Activated CD4-positive, CD25-positive, alpha-beta regulatory T cell treated with anti-CD3 and anti-CD28 coated beads, Interleukin-2, amount 50 U/mL, for 72 hours (primary cell): ENCODE measurements around the gene USP21.

Experiments used
- DNase-seq: peaks from one replicate; pipeline ENCODE4 v3.0.0; 2021

Gene USP21

GRCh38 chr1:161196521-161197451, 37.5 kb downstream of the USP21 start:
- no peak for DNase-seq

DNA sequence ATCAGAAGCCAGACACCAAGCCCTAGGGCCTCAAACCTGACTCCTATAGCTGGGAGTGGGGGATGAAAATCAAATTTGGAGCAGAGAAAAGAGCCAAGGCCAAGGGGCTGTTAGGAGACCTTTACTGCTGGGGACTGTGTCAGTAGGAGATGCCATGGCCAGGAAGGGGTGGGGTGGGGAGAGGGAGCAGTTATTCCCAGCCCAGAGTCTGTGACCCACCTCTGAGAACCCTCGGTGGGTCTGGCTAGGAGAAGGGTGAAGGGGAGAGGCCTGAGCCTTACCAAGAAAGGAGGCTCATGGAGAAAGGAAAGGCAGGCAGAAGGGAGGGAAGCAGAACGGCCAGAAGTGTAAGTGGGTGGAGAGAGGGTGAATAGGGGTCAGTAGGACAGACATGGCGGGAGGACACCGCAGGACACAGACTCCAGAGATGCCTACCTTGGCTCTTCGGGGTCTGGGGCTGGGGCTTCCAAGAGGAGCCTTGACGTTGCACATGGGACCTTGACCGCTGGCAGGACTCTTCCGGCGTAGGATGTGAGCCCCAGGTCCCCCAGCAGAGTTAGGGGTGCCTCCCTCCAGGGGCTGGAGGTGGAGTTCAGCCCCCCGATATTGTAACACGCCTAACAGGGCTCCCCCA, 38.4 kb downstream of the USP21 start:
- no peak for DNase-seq

- no peak for DNase-seq
Measured at GRCh38 chr1:161198194-161198896, 39.0 kb downstream of the USP21 start.

GRCh38 chr1:161198897-161199431, 39.7 kb downstream of the USP21 start, which contains the start of gene ADAMTS4:
TSS of gene ADAMTS4 (minus strand) at chr1:161199054. CDS start at chr1:161198627, 427 bp downstream.
- DNase-seq: no peak

DNA sequence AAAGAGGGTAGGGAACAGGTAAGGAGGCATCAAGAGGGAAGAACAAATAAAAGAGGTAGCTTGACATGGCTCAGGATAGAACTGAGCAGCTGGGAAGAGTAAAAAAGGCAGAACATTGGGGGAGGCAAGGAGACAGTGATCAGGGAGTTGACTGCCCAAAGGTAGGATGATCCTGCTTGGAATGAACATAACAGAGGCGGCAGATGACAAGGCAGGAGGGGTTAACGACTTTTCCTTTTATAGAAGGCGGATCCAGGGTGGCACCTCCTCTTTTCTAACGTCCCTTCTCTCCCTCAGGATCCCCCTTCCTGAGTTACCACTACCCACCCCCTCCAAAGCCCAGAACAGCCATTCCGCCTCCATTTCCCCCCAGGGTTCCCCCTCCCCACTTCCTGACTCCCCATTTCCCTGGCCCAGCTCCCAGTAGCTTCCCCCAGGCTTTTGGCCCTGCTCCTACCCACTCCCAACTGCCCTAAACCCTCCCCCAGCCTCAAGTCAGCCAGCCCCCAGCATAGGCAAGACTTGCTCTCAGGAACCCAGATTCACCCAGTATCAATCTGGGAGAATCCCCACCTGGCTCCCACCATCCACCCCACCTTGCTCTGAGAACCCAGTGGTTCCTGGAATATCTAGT, 40.3 kb downstream of the USP21 start:
- no peak for DNase-seq

DNA sequence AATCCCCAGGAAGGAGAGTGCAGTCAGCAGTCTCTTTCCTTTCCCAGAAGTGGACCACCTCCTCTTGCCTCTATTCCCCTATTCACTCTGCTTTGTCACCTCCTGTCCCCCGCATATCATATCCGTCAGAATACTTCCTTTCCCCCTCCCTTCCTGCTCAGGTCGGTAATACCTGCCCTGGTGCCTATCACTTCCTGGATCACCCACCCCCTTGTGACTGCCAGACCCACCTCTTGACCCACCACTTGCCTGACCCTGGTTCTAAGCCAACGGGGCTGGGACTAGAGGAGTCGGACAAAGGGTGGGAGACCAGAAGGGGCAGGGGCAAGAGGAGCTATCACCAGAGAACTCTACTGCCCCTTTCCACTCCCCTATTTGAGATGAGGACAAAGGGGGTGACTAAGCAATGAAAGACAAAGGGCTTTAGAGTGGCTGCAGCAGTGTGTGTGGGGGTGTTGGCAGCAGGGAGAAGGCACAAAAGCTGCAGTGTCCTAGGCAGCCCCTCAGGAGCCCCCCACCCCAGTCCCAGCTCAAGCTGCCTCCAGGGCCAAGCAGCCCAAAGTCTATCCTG, 41.2 kb downstream of the USP21 start:
- DNase-seq: no peak

DNA sequence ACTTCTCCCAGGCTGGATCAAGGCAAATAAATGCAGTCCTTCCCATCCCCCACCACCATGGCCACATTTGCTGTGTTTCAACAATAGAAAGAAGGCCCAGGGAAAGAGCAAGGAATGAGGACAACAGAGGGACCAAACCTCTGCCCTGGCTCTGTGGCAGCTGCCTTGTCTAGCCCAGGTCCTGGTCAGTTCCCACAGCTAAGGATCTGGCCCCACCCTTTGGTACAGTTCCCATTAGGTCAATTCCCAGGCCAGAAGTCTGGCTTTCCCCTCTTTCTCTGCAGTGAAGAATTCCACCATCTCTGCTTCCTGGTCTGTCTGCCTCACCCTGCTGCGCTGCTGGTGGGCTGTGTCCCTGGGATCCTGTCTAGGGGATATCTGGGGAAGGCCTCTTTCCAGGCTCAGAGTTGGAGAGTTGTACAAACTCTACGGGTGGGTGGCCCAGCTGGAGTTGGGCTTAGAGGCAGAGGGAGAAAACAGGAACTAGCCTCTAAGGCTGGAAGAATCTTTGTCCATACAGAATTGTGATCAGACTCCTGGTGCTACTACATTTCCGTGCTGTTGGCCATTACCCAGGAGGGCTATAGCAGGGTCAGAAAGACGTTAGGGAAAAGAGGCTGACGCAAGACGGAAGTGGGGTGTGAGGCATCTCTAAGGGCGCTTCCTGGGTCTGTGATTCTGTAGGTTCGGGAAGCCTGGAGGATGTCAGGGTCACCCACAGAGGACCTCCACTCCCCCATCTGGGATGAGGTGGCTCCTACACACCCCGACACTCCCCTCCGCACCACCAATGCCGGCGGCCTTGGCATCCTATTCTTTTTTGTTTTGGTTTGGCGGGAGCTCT, 41.9 kb downstream of the USP21 start:
- DNase-seq: no peak

DNA sequence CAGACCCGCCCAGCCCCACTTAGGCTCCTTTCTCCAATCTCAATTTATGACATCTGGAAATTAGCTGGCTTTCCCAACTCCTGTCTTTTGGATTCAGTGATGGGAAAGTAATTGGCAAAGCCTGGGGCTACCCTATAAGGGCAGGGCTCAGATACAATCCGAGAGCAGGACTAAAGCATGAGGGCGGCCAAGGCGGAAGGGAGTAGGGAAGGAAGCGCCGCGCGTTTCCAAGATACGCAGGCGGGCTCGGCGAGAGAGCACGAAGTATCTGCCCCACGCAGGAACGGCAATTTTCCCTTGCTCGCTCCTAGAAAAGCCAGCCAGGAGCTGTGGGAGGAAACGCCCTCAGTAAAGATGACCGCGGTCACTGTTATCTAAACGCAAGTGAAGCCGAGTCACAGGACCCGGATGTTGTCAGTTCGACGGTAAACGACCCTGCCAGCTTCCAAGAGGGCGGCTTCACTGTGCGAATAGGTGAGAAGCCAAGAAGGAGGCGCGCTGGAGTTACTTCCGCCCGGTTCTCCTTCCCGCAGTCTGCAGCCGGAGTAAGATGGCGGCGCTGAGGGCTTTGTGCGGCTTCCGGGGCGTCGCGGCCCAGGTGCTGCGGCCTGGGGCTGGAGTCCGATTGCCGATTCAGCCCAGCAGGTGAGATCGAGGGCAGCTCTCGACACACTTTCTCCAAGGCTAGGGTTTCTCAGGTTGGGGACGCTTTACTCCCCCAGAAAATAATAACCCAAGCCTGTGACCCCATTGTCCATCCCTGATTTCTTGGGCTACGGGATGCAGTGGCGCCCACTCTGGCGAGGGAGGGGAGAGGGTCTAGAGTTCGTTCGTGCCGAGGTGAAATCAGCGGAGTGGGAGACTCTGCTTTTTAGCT, 42.8 kb downstream of the USP21 start, which contains the start of gene NDUFS2:
Gene NDUFS2, plus strand, starts transcription at position 532 of the 877 bp plus-strand sequence. Its CDS starts 19 bp downstream, at position 551.
- DNase-seq: peak; percentile 89

DNA sequence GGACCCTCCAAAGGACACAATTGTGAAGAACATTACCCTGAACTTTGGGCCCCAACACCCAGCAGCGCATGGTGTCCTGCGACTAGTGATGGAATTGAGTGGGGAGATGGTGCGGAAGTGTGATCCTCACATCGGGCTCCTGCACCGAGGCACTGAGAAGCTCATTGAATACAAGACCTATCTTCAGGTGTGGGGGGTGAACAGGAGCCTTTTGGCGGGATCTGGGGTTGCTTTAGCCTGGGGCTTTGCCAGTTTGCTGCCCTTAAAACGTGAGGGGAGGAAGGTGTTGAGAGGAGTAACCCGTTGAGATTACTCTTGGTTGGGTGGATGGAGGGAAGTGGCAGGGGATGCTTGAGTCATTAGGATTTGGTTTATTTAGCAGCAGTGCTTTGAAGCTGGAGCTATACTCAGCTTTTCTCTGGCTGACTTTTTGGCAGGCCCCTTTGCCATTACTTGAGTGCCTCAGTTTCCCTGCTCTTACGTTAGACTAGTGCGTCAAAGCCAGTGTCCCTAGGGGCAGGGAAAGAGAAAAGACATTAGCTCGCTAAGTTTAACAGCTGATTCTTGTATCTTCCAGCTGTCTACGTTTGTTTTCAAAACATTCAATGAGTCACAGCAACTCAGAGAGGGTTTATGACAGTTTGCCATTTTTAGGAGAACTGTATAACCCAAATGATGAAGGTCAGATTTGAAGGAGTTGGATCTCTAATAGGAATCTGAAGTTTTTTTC, 47.3 kb downstream of the USP21 start:
- no peak for DNase-seq

DNA sequence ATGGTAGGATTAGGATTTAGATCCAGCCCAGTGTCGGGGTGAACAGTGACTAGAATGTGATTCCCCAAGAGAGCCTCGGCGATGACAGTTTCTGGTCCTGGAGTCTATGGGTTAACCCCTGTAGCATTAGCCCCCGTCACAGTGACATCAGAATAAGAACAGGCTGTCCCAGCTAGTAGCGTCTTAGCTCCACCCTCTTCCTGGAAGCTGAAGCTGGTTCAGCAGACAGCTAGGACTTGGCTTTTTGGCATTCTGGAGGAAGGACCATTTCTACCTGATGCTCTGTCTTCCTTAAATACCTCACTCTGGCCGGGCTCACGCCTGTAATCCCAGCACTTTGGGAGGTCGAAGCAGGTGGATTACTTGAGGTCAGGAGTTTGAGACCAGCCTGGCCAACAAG, 47.9 kb downstream of the USP21 start:
- no peak for DNase-seq

- DNase-seq: peak; percentile 63
Measured at GRCh38 chr1:161209790-161210409, 50.6 kb downstream of the USP21 start.

GRCh38 chr1:161214369-161214768, 55.1 kb downstream of the USP21 start:
- no peak for DNase-seq

DNA sequence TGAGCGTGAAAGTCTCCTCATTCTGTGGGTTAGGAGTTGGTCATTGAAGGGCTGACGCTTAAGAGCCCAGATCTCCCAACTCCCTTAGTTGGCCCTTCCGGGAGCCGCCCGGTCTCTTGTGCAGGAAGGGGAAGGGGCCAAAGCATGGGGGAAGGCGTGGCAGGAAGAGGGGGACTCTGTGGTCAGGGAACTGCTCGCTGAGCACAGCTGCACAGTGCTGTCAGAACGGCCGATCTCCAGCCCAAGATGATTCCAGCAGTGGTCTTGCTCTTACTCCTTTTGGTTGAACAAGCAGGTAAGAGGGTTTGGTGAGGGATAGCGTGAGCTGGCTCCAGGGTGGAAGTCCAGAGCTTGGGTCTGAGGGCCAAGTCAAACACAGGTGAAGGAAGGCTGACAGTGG, 55.8 kb downstream of the USP21 start, which contains the start of gene FCER1G:
Gene FCER1G, plus strand, starts transcription at position 220 of the 400 bp plus-strand sequence. Its CDS starts 27 bp downstream, at position 247.
- no peak for DNase-seq
